GM21515 (cell line): ENCODE measurements around the gene PVR.
"Not testable (repeated sequence)": the region's sequence is repeated elsewhere in the genome, so short reads cannot be mapped to it uniquely, and the experiment has no call there.

Source experiments
- ATAC-seq: cut with Tn5 transposase; IDR thresholded peaks from one replicate; pipeline ENCODE4 v1.9.1; 2021; ENCODE audit not compliant: unreplicated experiment

The PVR gene

DNA sequence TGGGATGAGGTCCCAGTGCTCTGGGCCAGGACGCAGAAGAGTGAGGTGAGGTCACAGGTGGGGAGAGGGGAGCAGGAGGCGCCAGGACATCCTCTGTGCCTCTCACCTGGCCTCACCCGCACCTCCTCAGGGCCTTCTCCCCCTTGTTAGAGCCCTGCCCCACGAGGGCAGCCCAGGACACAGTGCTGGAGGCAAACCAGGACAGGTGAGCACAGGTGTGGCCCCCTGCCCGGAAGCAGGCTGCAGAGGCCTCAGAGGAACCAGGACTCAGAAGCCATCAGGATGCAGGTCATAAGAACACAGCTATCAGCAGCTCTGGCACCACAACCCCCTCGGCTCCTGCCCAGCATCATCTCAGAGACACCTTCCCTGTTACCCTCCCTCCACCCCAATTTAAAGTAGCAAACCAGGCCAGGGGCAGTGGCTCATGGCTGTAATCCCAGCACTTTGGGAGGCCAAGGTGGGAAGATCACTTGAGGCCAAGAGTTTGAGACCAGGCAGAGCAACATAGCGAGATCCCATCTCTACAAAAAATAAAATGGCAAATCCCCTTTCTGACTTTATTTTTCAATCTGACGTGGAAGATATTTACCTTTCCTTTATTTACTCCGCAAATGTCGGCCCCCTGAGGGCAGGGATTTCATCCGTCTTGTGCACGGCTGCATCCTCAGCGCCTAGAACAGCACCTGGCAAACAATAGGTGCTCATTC is 54.9 kb downstream of the PVR start, which contains the start of gene CEACAM16:
Gene CEACAM16 (plus strand): TSS at position 660 of the 710 bp plus-strand sequence. CDS start 2,306 bp downstream, outside the sequence.
- ATAC-seq, result no peak

DNA sequence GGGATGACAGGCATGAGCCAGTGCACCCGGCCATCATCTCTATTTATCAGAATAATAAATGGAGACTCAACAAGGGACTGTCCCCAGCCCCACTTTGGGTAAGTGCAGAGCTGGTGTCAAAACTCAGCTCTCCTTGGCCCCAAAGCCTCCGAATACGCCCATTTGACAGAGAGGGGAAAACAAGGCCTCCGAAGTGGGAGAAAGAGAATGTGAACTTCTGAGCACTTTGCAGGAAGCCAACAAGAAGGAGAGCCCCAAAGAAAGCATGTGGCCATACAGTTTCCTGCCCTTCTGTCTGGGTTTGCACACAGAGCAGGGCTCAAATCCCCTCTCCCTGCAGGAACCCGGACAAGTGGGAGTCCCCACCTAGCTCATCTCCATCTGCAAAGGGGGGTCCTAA is 56.8 kb downstream of the PVR start:
- no peak for ATAC-seq

DNA sequence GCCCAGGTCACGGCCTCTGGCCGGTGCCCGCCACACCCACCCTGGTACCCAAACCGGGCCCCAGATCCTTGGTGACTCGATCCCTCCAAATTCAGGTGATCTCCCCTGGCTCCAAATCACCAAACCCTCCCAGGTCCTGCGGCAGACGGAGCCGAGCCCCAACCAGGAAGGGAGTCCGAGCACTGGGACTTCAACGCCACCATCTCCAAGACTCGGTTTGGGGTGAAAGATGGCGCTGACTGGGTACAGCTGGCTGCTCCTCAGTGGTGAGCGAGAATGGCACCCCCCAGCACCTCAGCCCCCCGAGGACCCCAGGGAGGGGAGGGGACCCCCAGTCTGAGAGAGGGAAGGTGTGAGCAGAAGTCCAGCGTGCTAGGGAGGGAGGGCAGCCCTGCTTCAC is 57.5 kb downstream of the PVR start:
- no peak for ATAC-seq

DNA sequence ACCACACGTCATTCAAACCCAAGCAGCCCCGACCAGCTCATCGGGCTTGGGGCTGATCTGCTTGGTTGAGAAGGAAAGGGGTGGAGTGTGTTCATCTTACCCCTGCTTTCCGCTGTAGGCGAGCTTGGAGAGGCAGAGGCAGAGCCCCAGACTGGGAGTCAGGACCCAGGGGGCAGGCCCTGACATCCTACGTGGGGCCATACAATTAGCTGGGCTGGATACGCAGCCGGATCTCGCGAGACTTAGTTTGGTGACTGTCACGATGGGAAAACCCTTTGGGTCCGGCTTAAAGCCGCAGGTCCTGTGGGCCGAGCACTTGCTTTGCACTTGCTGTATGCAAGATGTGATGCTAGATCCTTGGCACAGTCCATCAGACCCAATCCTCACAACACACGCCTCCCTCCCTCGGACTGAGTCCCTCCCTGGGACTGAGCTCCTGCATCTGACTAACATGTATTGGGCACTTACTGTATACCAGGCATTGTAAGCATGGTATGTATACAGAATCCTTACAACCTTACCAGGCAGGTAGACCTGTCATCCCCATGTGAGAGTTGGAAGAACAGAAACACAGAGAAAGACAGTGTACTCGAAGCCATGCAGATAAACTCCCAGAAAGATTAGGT is 59.0 kb downstream of the PVR start:
- ATAC-seq, result no peak

DNA sequence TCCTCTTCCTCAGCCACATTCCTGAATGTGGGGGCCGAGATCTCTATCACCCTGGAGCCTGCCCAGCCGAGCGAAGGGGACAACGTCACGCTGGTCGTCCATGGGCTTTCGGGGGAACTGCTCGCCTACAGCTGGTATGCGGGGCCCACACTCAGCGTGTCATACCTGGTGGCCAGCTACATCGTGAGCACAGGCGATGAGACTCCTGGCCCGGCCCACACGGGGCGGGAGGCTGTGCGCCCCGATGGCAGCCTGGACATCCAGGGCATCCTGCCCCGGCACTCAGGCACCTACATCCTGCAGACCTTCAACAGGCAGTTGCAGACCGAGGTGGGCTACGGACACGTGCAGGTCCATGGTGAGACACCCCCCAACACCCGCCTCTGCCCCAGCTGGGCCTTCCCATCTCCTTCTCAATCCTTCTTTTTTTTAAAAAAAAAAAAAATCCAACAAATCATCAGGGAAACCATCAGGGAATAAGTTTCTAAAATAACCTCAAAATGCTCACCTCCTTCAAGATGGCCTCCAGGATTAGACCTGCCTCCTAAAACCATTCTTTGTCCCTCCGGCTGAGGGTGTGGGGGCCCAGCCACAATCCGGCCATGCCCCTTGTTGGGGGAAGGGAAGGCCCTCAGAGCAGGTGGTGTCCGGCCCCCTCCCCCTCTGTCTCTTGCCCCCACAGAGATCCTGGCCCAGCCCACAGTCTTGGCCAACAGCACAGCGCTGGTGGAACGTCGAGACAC is 59.8 kb downstream of the PVR start:
- ATAC-seq, result no peak

DNA sequence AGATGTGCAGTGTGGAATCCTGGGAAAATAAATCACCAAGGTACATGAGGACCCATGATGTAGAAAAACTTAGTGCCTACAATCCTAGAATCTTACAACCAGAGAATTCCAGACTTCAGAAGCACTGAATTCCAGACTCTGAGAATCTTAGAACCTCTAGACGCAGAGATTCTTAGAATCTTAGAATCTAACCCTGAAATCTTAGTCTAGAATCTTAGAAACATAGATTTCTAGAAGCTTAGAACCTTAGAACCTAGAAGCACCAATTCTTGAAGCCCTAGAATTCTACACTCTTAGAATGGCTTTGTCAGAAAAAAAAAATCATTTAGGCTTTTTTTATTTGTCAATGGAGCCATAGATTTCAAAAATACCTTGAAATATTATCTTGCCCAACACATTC is 61.3 kb downstream of the PVR start:
- ATAC-seq, result no peak

DNA sequence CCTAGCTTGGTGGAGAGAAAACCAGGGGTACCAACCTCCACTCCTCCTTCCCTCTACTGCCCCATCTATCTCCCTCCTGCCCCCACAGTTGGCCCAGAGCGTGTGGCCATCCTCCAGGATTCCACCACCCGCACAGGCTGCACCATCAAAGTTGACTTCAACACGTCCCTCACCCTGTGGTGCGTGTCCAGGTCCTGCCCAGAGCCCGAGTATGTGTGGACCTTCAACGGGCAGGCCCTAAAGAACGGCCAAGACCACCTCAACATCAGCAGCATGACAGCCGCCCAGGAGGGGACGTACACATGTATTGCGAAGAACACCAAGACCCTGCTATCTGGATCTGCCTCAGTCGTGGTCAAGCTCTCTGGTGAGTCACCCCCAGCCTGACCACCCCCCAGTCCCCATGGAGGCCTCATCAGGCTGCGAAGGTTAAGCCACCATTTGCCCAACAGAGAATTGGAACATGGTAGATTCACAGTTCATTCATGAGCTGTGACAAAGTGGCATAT is 61.8 kb downstream of the PVR start:
- ATAC-seq, result no peak

DNA sequence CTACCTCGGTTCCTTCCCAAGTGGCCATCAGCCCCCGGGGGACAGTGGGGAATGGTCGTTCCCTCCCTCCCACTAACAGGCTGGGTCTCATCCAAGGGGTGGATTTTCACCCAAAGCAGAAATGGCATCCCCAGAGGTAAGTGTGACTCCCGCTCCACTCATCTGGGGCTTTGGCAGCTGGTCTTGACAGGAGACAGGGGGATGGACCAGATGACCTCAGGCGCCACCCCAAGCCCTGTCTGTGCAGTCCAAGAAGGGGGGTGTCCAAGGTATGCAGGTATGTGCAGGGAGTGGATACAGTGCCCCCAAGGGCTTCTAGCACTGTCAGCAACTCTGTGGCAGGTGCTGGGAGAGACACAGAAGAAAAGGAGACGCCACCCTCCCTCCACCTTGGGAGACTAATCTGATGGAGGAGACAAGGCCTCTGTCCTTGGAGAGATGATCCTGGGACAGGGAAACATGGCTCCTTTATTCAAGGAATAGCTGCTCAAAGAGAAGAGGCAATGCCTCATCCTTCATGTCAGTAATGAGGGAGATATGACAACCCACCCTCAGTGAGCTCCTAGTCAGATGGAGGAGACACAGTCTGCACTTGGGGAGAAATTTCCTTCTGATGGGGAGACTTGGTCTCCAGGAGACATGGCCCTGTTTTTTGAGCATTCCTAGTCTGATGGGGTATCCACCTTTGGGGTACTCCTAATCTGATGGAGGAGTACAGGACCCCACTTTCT is 63.0 kb downstream of the PVR start:
- no peak for ATAC-seq

DNA sequence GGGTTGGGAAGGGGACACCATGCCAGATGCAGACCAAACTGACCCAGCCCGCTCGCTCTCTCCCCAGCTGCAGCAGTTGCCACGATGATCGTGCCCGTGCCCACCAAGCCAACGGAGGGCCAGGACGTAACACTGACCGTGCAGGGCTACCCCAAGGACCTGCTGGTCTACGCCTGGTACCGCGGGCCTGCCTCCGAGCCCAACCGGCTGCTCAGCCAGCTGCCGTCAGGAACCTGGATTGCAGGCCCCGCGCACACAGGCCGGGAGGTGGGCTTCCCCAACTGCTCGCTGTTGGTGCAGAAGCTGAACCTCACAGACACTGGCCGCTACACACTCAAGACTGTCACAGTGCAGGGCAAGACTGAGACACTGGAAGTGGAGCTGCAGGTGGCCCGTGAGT is 64.1 kb downstream of the PVR start:
- ATAC-seq, result no peak

DNA sequence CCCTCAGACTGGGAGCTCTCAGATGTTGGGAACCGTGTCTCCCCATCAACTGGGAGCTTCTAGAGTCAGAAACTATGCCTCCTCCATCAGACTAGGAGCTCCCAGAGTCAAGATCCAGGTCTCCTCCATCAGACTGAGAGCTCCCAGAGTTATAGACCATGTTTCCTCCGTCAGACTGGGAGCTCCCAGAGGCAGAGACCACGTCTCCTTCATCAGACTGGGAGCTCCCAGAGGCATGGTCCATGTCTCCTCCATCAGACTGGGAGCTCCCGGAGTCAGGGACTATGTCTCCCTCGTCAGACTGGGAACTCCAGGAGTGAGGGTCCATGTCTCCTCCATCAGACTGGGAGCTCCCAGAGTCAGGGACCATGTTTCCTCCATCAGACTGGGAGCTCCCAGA is 65.2 kb downstream of the PVR start:
- ATAC-seq, result no peak

DNA sequence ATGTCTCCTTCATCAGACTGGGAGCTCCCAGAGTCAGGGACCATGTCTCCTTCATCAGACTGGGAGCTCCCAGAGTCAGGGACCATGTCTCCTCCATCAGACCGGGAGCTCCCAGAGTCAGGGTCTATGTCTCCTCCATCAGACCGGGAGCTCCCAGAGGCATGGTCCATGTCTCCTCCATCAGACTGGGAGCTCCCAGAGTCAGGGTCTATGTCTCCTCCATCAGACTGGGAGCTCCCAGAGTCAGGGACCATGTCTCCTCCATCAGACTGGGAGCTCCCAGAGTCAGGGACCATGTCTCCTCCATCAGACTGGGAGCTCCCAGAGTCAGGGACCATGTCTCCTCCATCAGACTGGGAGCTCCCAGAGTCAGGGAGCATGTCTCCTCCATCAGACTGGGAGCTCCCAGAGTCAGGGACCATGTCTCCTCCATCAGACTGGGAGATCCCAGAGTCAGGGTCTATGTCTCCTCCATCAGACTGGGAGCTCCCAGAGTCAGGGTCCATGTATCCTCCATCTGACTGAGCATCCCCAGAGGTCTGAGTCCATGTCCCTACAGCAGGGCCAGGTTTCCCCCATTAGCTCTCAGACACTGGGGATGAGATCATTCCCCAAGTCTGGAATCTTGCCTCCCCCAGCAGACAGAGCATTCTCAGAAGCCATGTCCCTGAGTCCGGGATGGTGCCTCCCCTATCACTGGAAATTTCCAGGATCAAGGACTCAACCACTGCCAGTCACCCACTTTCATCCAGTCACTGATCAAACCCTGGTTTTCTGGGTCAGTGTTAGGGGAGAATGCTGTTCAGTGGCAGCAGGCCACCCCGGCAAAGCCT is 65.9 kb downstream of the PVR start:
- not testable (repeated sequence) for ATAC-seq

DNA sequence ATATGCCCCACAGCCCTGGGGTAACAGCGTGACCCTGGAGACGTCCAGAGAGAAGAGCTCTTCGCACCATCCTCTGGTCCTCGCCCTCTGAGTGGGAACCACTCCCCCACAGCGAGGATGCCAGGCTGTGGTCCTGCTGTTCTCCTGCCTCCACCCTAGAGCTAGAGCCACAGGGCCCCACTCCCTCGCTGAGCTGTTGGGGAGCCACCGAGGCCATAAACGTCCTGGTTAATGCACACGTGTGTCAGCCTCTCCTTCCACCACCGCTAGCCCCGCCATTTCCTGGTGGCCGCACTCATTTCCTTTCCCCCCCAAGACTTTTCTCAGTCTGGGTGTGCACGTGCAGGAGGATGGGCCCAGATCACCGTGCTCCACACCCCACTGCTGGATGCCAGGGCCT is 66.8 kb downstream of the PVR start:
- ATAC-seq, result no peak

DNA sequence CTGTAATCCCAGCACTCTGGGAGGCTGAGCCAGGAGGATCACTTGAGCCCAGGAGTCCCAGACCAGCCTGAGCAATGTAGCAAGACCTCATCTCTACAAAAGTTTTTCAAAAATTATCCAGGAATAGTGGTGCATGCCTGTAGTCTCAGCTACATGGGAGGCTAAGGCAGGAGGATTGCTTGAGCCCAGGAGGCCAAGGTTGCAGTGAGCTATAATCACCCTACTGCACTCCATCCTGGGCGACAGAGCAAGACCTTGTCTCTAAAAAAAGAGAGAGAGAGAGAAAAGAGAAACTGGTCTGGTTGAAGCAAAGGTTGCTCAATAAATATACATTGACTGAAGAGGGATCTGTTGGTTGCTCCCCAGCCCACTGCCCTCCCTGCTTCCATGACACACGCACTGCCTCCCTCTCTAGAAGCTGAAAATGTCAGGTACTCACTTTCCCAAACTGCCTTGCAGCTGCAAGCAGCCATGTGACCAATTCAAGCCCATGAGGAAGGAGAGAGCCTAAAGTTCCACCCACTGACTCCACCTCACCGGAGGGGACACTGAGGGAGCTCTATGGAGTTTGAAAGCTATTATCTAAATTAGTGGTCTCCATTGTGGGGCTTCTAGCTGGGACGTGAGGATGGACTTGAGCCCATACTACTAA is 69.3 kb downstream of the PVR start:
- no peak for ATAC-seq
